T-helper 2 cell treated with Interferon-gamma antibody and Interleukin-4, amounts not matched to agents 100 ng/mL and 5 ng/mL, for 36 hours (primary cell): Measurements from ENCODE around the gene PRICKLE3. TPM values are rescaled to one million over a fixed set of nuclear protein-coding genes. Genes with fewer than 3 reads are reported as not detected.

ENCODE experiments used
- intact Hi-C: fragments of 100-400 bp; cut with micrococcal nuclease; formaldehyde crosslinking; loops from one replicate; pipeline ENCODE4 v1.15.1; 2023
- total RNA-seq: library from RNA; stranded (reverse); gene quantifications from 2 replicates; pipeline ENCODE4 v1.2.3, GENCODE V29; 2022

PRICKLE3 gene
- total RNA-seq = 12.3 and 12.7 TPM in 2 replicates

GRCh38 chrX:49186125-49187027 lies at the start of gene PRICKLE3:
PRICKLE3 (minus strand) TSS chrX:49186373; CDS start chrX:49186297, 76 bp downstream.
- intact Hi-C loops = no loop called here

- intact Hi-C loops = no loop called here
Observed at GRCh38 chrX:49233887-49234555, 47.8 kb upstream of the PRICKLE3 start.

GRCh38 chrX:49233176-49233575 lies 47.0 kb upstream of the PRICKLE3 start, which contains the start of gene CACNA1F:
CACNA1F (minus strand) TSS chrX:49233340; CDS start chrX:49233309, 31 bp downstream.
- intact Hi-C loops = no loop called here

GRCh38 chrX:49232525-49232924 lies 46.4 kb upstream of the PRICKLE3 start:
- intact Hi-C loops = no loop called here

GRCh38 chrX:49231333-49232000 lies 45.3 kb upstream of the PRICKLE3 start:
- intact Hi-C loops = loop anchor here (2.0 kb wide), 1 partner anchor 31 kb away; the partner anchor contains the start of gene SYP

GRCh38 chrX:49230500-49231232 lies 44.5 kb upstream of the PRICKLE3 start:
- intact Hi-C loops = loop anchor here (2.0 kb wide), 1 partner anchor 30 kb away; the partner anchor contains the start of gene SYP

- intact Hi-C loops = no loop called here
Observed at GRCh38 chrX:49228185-49228584, 42.0 kb upstream of the PRICKLE3 start.

GRCh38 chrX:49227726-49228125 lies 41.6 kb upstream of the PRICKLE3 start:
- intact Hi-C loops = no loop called here

- intact Hi-C loops = no loop called here
Observed at GRCh38 chrX:49226946-49227345, 40.8 kb upstream of the PRICKLE3 start.

- intact Hi-C loops = no loop called here
Observed at GRCh38 chrX:49225858-49226257, 39.7 kb upstream of the PRICKLE3 start.

GRCh38 chrX:49221868-49222267 lies 35.7 kb upstream of the PRICKLE3 start:
- intact Hi-C loops = no loop called here

GRCh38 chrX:49220100-49220499 lies 33.9 kb upstream of the PRICKLE3 start:
- intact Hi-C loops = no loop called here

- intact Hi-C loops = no loop called here
Observed at GRCh38 chrX:49214996-49215526, 28.9 kb upstream of the PRICKLE3 start.

GRCh38 chrX:49214416-49214815 lies 28.2 kb upstream of the PRICKLE3 start:
- intact Hi-C loops = no loop called here

- intact Hi-C loops = no loop called here
Observed at GRCh38 chrX:49212861-49213260, 26.7 kb upstream of the PRICKLE3 start.

- intact Hi-C loops = no loop called here
Observed at GRCh38 chrX:49212209-49212608, 26.0 kb upstream of the PRICKLE3 start.

GRCh38 chrX:49211074-49211473 lies 24.9 kb upstream of the PRICKLE3 start:
- intact Hi-C loops = no loop called here

GRCh38 chrX:49210406-49210805 lies 24.2 kb upstream of the PRICKLE3 start:
- intact Hi-C loops = no loop called here

- intact Hi-C loops = no loop called here
Observed at GRCh38 chrX:49209434-49210251, 23.5 kb upstream of the PRICKLE3 start.

GRCh38 chrX:49208399-49208798 lies 22.2 kb upstream of the PRICKLE3 start:
- intact Hi-C loops = no loop called here
